A549 (cell line): ENCODE measurements around the gene PRKRIP1. TPM values are rescaled to one million over a fixed set of nuclear protein-coding genes. Genes with fewer than 3 reads are reported as not detected.
A peak's percentile ranks its signal among the peaks of the same experiment; 100 is the strongest.

Experiments used
- ATAC-seq, 2 experiments: fragments of 200-7000 bp in 1 of 2; fragments of >200 bp in 1 of 2; cut with Nextera tagmentation in 1 of 2; cut with Tn5 transposase in 1 of 2; 3 replicates each; pipeline versions ENCODE4 v1.8.0 to v1.9.1; 2018 to 2020; ENCODE audit warnings: mild to moderate bottlenecking in 1 of 2, moderate library complexity in 1 of 2
- CTCF ChIA-PET: fragments of 300-600 bp; sonication (Branson Sonifier 250); formaldehyde crosslinking; extraction: SDS; loops from one replicate; lab custom pipeline; 2021; ENCODE audit warnings: antibody characterized with exemption, inconsistent platforms; lab: Yijun Ruan, JAX
- POLR2A ChIA-PET: fragments of 350-600 bp; formaldehyde crosslinking; extraction: SDS; loops from one replicate; lab custom pipeline; 2021; ENCODE audit warnings: antibody characterized with exemption, inconsistent platforms; lab: Yijun Ruan, JAX
- DNase-seq, 2 experiments: peaks; one replicate each; pipeline versions ENCODE4 v3.0.0 to v3.0.0-alpha.2; 2011 to 2016; ENCODE audit warnings: low read depth in 1 of 2, low spot score in 1 of 2
- FAIRE-seq: peaks from 2 replicates; lab custom pipeline; 2011; peaks lifted over from hg19 to GRCh38; lab: Jason Lieb, UNC
- H3K27ac ChIP-seq, 2 experiments: fragments of >200 bp; sonication (Bioruptor Twin); formaldehyde crosslinking; 3 replicates each; pipeline ENCODE4 v1.5.1; 2016 to 2017
- H3K4me1 ChIP-seq: fragments of >200 bp; sonication (Bioruptor Twin); formaldehyde crosslinking; 3 replicates; pipeline ENCODE4 v1.6.1; 2016
- H3K4me2 ChIP-seq: fragments of >200 bp; sonication (Bioruptor Twin); formaldehyde crosslinking; 3 replicates; pipeline ENCODE4 v1.6.1; 2016
- H3K4me3 ChIP-seq: fragments of >200 bp; sonication (Bioruptor Twin); formaldehyde crosslinking; 3 replicates; pipeline ENCODE4 v1.5.1; 2016
- H3K9me3 ChIP-seq: fragments of >200 bp; sonication (Bioruptor Twin); formaldehyde crosslinking; 3 replicates; pipeline ENCODE4 v1.6.1; 2016
- BHLHE40 ChIP-seq: IDR thresholded peaks from 2 replicates; pipeline ENCODE4 v1.6.1; 2012; ENCODE audit warnings: low read depth, low read length, inconsistent platforms
- CBX2 ChIP-seq: fragments of 200-600 bp; sonication (generic); IDR thresholded peaks from 2 replicates; pipeline ENCODE4 v1.6.1; 2016; ENCODE audit warnings: low read depth, mild to moderate bottlenecking, borderline replicate concordance
- CBX8 ChIP-seq: fragments of 200-600 bp; sonication (generic); IDR thresholded peaks from 2 replicates; pipeline ENCODE4 v1.6.1; 2016
- CEBPB ChIP-seq, 2 experiments: fragments of >200 bp in 1 of 2; sonication (Bioruptor Twin) in 1 of 2; formaldehyde crosslinking in 1 of 2; IDR thresholded peaks; 2 replicates each; pipeline ENCODE4 v1.6.1; 2012 to 2016
- CHD4 ChIP-seq: fragments of 200-600 bp; sonication (generic); IDR thresholded peaks from 2 replicates; pipeline ENCODE4 v1.6.1; 2016; ENCODE audit warnings: antibody characterized with exemption, mild to moderate bottlenecking, borderline replicate concordance
- EP300 ChIP-seq, 2 experiments: fragments of >200 bp; sonication (Bioruptor Twin); formaldehyde crosslinking; IDR thresholded peaks; 2 replicates in 1 of 2; 3 replicates in 1 of 2; pipeline ENCODE4 v1.6.1; 2016 to 2017
- ESRRA ChIP-seq: fragments of 150-350 bp; IDR thresholded peaks from 2 replicates; pipeline ENCODE4 v1.6.1; 2014; ENCODE audit warnings: mild to moderate bottlenecking, low read length, borderline replicate concordance
- FOSL2 ChIP-seq, 2 experiments: fragments of 450-650 bp in 1 of 2; fragments of >200 bp in 1 of 2; sonication (Bioruptor Twin) in 1 of 2; formaldehyde crosslinking; IDR thresholded peaks; 2 replicates each; pipeline versions ENCODE4 v1.5.0 to v1.6.1; 2016 to 2020; ENCODE audit warnings: mild to moderate bottlenecking in 1 of 2, moderate library complexity in 1 of 2
- FOXS1 ChIP-seq: fragments of 250-450 bp; sonication (Bioruptor Pico); IDR thresholded peaks from 2 replicates; pipeline ENCODE4 v1.5.0; 2020; ENCODE audit warnings: mild to moderate bottlenecking, moderate library complexity
- GATA3 ChIP-seq: IDR thresholded peaks from 2 replicates; pipeline ENCODE4 v1.6.1; 2012; ENCODE audit warnings: borderline replicate concordance
- HDAC2 ChIP-seq: fragments of 200-600 bp; sonication (generic); IDR thresholded peaks from 2 replicates; pipeline ENCODE4 v1.6.1; 2016
- HEYL ChIP-seq: fragments of 250-450 bp; sonication (Bioruptor Pico); IDR thresholded peaks from 2 replicates; pipeline ENCODE4 v1.8.0; 2021; ENCODE audit warnings: mild to moderate bottlenecking, moderate library complexity
- HOXB5 ChIP-seq: fragments of 250-450 bp; sonication (Bioruptor Pico); IDR thresholded peaks from 2 replicates; pipeline ENCODE4 v1.5.0; 2020; ENCODE audit warnings: mild to moderate bottlenecking, moderate library complexity
- JUN ChIP-seq, 2 experiments: fragments of >200 bp; sonication (Bioruptor Twin); formaldehyde crosslinking; IDR thresholded peaks; 2 replicates in 1 of 2; 3 replicates in 1 of 2; pipeline ENCODE4 v1.6.1; 2016 to 2017
- KDM1A ChIP-seq: fragments of 200-600 bp; sonication (generic); IDR thresholded peaks from 2 replicates; pipeline ENCODE4 v1.6.1; 2016; ENCODE audit warnings: low read depth, mild to moderate bottlenecking
- MAZ ChIP-seq: fragments of 150-350 bp; IDR thresholded peaks from 2 replicates; pipeline ENCODE4 v1.6.1; 2014; ENCODE audit warnings: antibody characterized with exemption, low read depth, low read length, borderline replicate concordance
- MYC ChIP-seq: IDR thresholded peaks from 2 replicates; pipeline ENCODE4 v1.6.1; 2012; ENCODE audit warnings: mild to moderate bottlenecking, inconsistent platforms, low read length, improper control_type of control experiment, borderline replicate concordance
- NFE2L2 ChIP-seq: fragments of 150-350 bp; conservative IDR thresholded peaks from 2 replicates; pipeline ENCODE4 v1.6.1; 2014; ENCODE audit warnings: low read length
- NPAS2 ChIP-seq: fragments of 250-450 bp; sonication (Bioruptor Pico); IDR thresholded peaks from 2 replicates; pipeline ENCODE4 v1.8.0; 2022; ENCODE audit warnings: mild to moderate bottlenecking, moderate library complexity, borderline replicate concordance
- RAD21 ChIP-seq, 2 experiments: fragments of >200 bp in 1 of 2; sonication (Bioruptor Twin) in 1 of 2; formaldehyde crosslinking in 1 of 2; IDR thresholded peaks in 1 of 2; conservative IDR thresholded peaks in 1 of 2; 2 replicates in 1 of 2; 3 replicates in 1 of 2; pipeline ENCODE4 v1.6.1; 2012 to 2018; ENCODE audit warnings: inconsistent platforms in 1 of 2
- RCOR1 ChIP-seq: fragments of 150-350 bp; IDR thresholded peaks from 2 replicates; pipeline ENCODE4 v1.6.1; 2014; ENCODE audit warnings: antibody characterized with exemption, low read length, low read depth
- SMC3 ChIP-seq: fragments of >200 bp; sonication (Bioruptor Twin); formaldehyde crosslinking; IDR thresholded peaks from 3 replicates; pipeline ENCODE4 v1.6.1; 2018; ENCODE audit warnings: inconsistent platforms
- TFCP2L1 ChIP-seq: fragments of 250-450 bp; sonication (Bioruptor Pico); IDR thresholded peaks from 2 replicates; pipeline ENCODE4 v1.5.0; 2021; ENCODE audit warnings: mild to moderate bottlenecking
- TP53 ChIP-seq: fragments of 250-450 bp; sonication (Bioruptor Pico); IDR thresholded peaks from 2 replicates; pipeline ENCODE4 v1.5.0; 2021; ENCODE audit warnings: mild to moderate bottlenecking, moderate library complexity
- ZFP36 ChIP-seq: fragments of 450-650 bp; IDR thresholded peaks from 2 replicates; pipeline ENCODE4 v1.6.1; 2014; ENCODE audit warnings: borderline replicate concordance; ENCODE audit not compliant: partially characterized antibody
- ZNF302 ChIP-seq: fragments of 250-450 bp; sonication (Bioruptor Pico); IDR thresholded peaks from 2 replicates; pipeline ENCODE4 v1.9.0; 2021; ENCODE audit warnings: inconsistent platforms, mild to moderate bottlenecking, moderate library complexity
- WGBS: methylation state at CpG from one replicate; pipeline ENCODE4 v1.1.6; 2017; ENCODE audit errors: missing lambda C conversion rate; 5-methylcytosine and 5-hydroxymethylcytosine counted together
- polyA plus RNA-seq, 4 experiments: library from polyadenylated mRNA; depleted of rRNA in 3 of 4; stranded (reverse); fragments of >200 nt; fragmentation: RNase III in 1 of 4; extraction: RNeasy Plus Mini Kit Qiagen cat#74134 plus additional on column Dnase treatment in 1 of 4; gene quantifications; 2 replicates in 3 of 4; 3 replicates in 1 of 4; pipeline ENCODE4 v1.2.3, GENCODE V29; 2011 to 2017
- TF ChIP-seq, protein P1 (sequence below): fragments of >200 bp; sonication (Bioruptor Twin); formaldehyde crosslinking; IDR thresholded peaks from 2 replicates; pipeline ENCODE4 v1.6.1; 2016
- TF ChIP-seq, protein P2 (sequence below): fragments of 250-450 bp; sonication (Bioruptor Pico); IDR thresholded peaks from 2 replicates; pipeline ENCODE4 v1.5.0; 2020; ENCODE audit warnings: low read depth, mild to moderate bottlenecking, moderate library complexity
- TF ChIP-seq, protein P3 (sequence below): fragments of 150-350 bp; IDR thresholded peaks from 2 replicates; pipeline ENCODE4 v1.6.1; 2014; ENCODE audit warnings: low read depth, mild to moderate bottlenecking, low read length

The PRKRIP1 gene
- polyA plus RNA-seq, 2 of the 4 experiments (the other 2 are of a cell fraction), result 15.4 to 24.1 TPM

DNA sequence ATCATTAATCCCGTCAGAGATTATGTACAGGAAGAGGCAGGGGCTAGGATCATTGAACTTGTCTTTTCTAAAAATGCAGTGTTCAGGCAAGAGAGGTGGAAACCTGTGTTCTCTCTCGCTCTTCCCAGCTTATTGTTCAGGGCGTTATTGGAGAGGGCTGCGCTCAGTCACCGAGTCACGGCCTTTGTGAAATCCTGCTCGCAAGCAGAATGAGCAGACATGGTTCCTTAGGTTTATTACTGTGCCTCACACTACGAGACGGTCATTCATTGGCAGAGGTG, 631 bp upstream of the PRKRIP1 start:
- Histone ChIP-seq H3K4me2 (peak overlapping the region; percentile 96), H3K4me1 (peaks cover 11% of the 10 kb centered on the region), H3K27ac (peak overlapping the region; percentile 81 to 89), H3K4me3 (peak overlapping the region; percentile 88), H3K9me3 (no peaks in the 10 kb centered on the region)
- no peak; a peak in 3 of 6 replicates for ATAC-seq
- no peak for FAIRE-seq
- no peak for DNase-seq
- WGBS, result 31% methylated on average over 9 of the region's 9 CpGs
- CTCF ChIA-PET, result interaction anchor here (0.6 to 6.7 kb wide), 5 partner anchors 10 to 1252 kb away, joined by 3 to 41 read pairs (median 7); no protein-coding TSS in a partner anchor
- TF ChIP-seq FOXS1 (no peak), EP300 (IDR thresholded peaks at IDR 0.05) (no peak), CHD4 (no peak), NPAS2 (CRISPR knock-in tag) (no peak), HEYL (CRISPR knock-in tag) (no peak), SMC3 (no peak), FOSL2 (IDR thresholded peaks at IDR 0.05) (no peak), FOSL2 (CRISPR knock-in tag; IDR thresholded peaks at IDR 0.05) (no peak), CBX2 (no peak), ZNF302 (CRISPR knock-in tag) (no peak), ZFP36 (no peak), RAD21 (conservative IDR thresholded peaks at IDR 0.05 in 1 of 2, IDR thresholded peaks at IDR 0.05 in 1 of 2) (no peak)
- POLR2A ChIA-PET, result interaction anchor here (0.6 to 2.0 kb wide), 3 partner anchors 17 to 122 kb away, joined by 3 to 7 read pairs (median 3); no protein-coding TSS in a partner anchor

DNA sequence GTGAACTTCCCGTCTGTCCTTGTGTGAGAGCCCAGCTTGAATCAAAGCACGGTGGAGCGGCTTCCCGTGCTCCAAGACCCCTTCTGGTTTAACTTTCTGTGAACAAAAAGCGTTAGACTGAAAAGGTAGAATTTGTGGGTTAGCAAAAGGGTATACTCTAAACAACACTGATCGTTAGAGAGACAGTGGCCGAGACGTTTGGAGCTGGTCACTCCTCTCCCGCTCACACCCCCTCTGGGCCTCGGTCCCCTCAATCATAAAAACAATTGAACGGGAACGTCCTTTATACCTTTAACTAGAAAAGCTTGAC, 502 bp downstream of the PRKRIP1 start:
- WGBS, result 1% methylated on average over 12 of the region's 12 CpGs
- no peak for DNase-seq
- CTCF ChIA-PET, result interaction anchor here (1.1 to 6.7 kb wide), 6 partner anchors 9 to 1253 kb away, joined by 3 to 41 read pairs (median 4); no protein-coding TSS in a partner anchor

DNA sequence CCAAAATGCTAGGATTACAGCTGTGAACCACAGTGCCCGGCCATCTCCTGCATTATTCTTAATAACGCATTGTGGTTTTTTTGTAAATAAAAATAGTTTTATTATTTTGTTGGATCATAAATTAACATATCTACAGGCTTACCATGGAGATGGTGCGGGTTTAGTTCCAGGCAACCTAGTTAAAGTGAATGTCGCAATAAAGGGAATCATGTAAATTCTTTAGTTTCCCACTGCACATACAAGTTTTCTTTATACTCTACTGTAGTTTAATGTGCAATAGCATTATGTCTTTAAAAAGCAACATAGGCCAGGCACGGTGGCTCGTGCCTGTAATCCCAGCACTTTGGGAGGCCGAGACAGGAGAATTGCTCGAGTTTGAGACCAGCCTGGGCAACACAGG, 2.4 kb downstream of the PRKRIP1 start:
- Histone ChIP-seq H3K27ac (no peak overlapping the region), H3K9me3 (no peaks in the 10 kb centered on the region), H3K4me1 (peaks cover 11% of the 10 kb centered on the region), H3K4me3 (no peak overlapping the region), H3K4me2 (no peak overlapping the region)
- ChIA-PET POLR2A (no interaction called here), CTCF (interaction anchor here (0.7 to 0.8 kb wide), 2 partner anchors 14 to 40 kb away, joined by 3 read pairs; no protein-coding TSS in a partner anchor)
- FAIRE-seq (no peak), DNase-seq (no peak), ATAC-seq (no peak)
- WGBS, result 92% methylated on average over 8 of the region's 8 CpGs
- peak in 1 of 2 experiments; percentile 39; a peak in 1 of 4 replicates for TF ChIP-seq CEBPB (IDR thresholded peaks at IDR 0.05)
- no peak for TF ChIP-seq BHLHE40

More for the DNA sequence above, 502 bp downstream of the PRKRIP1 start:
- H3K9me3 ChIP-seq, result no peaks in the 10 kb centered on the region
- TF ChIP-seq HDAC2 (no peak), JUN (IDR thresholded peaks at IDR 0.05) (no peak), TP53 (CRISPR knock-in tag) (no peak), HEYL (CRISPR knock-in tag) (no peak), CBX2 (no peak), MAZ (no peak), CEBPB (IDR thresholded peaks at IDR 0.05) (no peak)
- TF ChIP-seq, protein P1, sequence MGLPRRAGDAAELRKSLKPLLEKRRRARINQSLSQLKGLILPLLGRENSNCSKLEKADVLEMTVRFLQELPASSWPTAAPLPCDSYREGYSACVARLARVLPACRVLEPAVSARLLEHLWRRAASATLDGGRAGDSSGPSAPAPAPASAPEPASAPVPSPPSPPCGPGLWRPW, result no peak
- POLR2A ChIA-PET, result interaction anchor here (0.7 to 1.4 kb wide), 2 partner anchors 33 to 37 kb away, joined by 3 to 22 read pairs; partner anchors contain the start of gene ORAI2
- peak overlapping the region; percentile 88 for H3K4me3 ChIP-seq
- peaks cover 11% of the 10 kb centered on the region for H3K4me1 ChIP-seq
- FAIRE-seq (no peak), ATAC-seq (peak; percentile 19 to 20; a peak in 4 of 6 replicates)
- H3K27ac ChIP-seq, result peak overlapping the region; percentile 81 to 89
- peak overlapping the region; percentile 82 for H3K4me2 ChIP-seq

DNA sequence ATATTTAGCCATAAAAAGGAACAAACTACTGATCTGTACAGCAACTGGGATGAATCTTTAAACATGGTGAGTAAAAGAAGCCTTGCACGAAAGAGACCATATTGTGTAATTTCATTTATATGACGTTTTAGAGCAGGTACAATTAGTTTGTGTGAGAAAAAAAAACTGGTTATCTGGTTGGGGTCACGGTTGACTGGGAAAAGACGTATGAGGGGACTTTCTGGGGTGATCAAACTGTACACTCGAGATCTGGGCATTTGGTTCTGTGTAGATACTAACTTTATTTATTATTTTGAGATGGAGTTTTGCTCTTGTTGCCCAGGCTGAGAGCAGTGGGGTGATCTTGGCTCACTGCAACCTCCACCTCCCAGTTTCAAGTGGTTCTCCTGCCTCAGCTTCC, 4.2 kb downstream of the PRKRIP1 start:
- ChIA-PET CTCF (interaction anchor here (1.2 to 1.9 kb wide), 2 partner anchors 9 to 32 kb away, joined by 3 to 6 read pairs; partner anchors contain the start of gene ORAI2), POLR2A (no interaction called here)
- Histone ChIP-seq H3K4me1 (peaks cover 8% of the 10 kb centered on the region), H3K27ac (no peak overlapping the region), H3K9me3 (no peaks in the 10 kb centered on the region), H3K4me3 (no peak overlapping the region), H3K4me2 (no peak overlapping the region)
- ATAC-seq, result no peak
- DNase-seq, result no peak
- 93% methylated on average over 5 of the region's 5 CpGs for whole genome bisulfite sequencing
- no peak for FAIRE-seq
- TF ChIP-seq, protein P2, sequence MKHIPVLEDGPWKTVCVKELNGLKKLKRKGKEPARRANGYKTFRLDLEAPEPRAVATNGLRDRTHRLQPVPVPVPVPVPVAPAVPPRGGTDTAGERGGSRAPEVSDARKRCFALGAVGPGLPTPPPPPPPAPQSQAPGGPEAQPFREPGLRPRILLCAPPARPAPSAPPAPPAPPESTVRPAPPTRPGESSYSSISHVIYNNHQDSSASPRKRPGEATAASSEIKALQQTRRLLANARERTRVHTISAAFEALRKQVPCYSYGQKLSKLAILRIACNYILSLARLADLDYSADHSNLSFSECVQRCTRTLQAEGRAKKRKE, result no peak
- TF ChIP-seq FOXS1, result no peak
- TF ChIP-seq HOXB5 (CRISPR knock-in tag), result no peak
- TF ChIP-seq, protein P3, sequence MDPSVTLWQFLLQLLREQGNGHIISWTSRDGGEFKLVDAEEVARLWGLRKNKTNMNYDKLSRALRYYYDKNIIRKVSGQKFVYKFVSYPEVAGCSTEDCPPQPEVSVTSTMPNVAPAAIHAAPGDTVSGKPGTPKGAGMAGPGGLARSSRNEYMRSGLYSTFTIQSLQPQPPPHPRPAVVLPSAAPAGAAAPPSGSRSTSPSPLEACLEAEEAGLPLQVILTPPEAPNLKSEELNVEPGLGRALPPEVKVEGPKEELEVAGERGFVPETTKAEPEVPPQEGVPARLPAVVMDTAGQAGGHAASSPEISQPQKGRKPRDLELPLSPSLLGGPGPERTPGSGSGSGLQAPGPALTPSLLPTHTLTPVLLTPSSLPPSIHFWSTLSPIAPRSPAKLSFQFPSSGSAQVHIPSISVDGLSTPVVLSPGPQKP, result no peak
- no peak for TF ChIP-seq ESRRA
- no peak for TF ChIP-seq NFE2L2
- no peak for TF ChIP-seq GATA3
- no peak for TF ChIP-seq TFCP2L1 (CRISPR knock-in tag)
- no peak for TF ChIP-seq HEYL (CRISPR knock-in tag)
- TF ChIP-seq RCOR1, result no peak
- no peak for TF ChIP-seq MYC
- no peak for TF ChIP-seq KDM1A
- TF ChIP-seq CBX8, result no peak
- TF ChIP-seq, protein P1, result no peak
- no peak for TF ChIP-seq BHLHE40
- TF ChIP-seq JUN (IDR thresholded peaks at IDR 0.05), result no peak
- no peak for TF ChIP-seq ZFP36
